Adipose tissue (tissue), 3 donors: ENCODE measurements around the gene PRKAG2. TPM values are rescaled to one million over a fixed set of nuclear protein-coding genes. Genes with fewer than 3 reads are reported as not detected.
"Not testable (repeated sequence)": the region's sequence is repeated elsewhere in the genome, so short reads cannot be mapped to it uniquely, and the experiment has no call there.

Source experiments
- H3K27ac ChIP-seq: one replicate; pipeline ENCODE4 v1.5.1; 2013; ENCODE audit warnings: low read depth, low read length
- whole genome bisulfite sequencing, 3 donors: extraction: QIAGEN DNeasy Blood & Tissue Kit; methylation state at CpG; one replicate each; pipeline ENCODE4 v1.1.7; 2013; 5-methylcytosine and 5-hydroxymethylcytosine counted together
- polyA plus RNA-seq, 3 donors: library from polyadenylated mRNA; stranded (reverse); fragments of 200-250 nt; gene quantifications; one replicate each; pipeline ENCODE4 v1.2.3, GENCODE V29; 2013
- donor health status: healthy with polysubstance abuse.
- donor health status: Bipolar disorder and iron deficiency.
- donor health status: healthy.

The PRKAG2 gene
- polyA plus RNA-seq, result 10 to 100 TPM in 2 of 3 donors, 1 to 10 TPM in 1; 8.1 to 23.1 (median 22.2) TPM

DNA sequence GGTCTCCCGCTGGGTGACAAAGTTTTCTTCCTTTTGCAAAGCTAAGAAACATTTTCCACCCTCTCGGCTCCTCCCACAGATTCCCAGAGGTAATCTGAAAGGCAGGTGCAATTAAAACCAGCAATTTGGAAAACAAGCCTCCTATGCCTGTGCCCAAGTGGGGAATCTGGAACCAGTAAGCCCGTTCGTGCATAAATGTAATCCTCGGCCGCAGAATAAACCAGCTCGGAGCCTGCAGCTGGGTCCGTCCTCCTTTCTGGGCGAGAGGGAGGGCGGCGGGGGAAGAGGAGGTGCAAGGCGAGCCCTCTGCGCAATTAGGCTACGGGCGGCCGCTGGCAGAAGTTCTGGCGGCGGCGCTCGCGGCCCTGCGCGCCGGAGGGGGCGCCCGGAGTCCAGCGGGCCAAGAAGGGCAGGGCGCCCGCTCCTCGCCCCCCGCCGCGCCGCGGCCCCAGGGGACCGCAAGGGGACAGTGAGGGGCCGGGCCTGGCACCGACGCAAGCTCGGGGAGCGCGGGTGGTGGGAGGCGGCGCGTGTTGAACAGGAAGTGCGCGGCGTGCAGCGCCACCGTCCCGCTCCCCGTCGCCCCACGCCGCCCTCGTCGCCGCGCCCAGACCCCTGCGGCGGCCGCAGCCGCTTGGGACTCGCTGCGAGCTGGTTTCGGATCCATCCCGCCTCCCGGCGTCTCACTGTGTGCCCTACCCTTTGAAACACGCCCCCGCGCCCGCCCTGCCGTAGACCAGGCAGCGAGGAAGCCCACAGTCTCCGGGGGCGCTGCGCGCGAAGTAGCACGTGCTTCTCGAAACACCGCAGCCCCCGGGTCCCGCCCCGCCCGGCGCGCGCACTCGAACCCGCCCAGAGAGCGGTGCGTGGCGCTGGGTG is at the start of gene PRKAG2:
PRKAG2 (minus strand) TSS at position 217 of the 879 bp plus-strand sequence. CDS start 495 bp downstream, outside the sequence.
- WGBS, 3 donors, result 0 to 1% (median 1%) methylated on average over 60 to 95 of the region's 95 CpGs
- peak within 1 kb of the TSS; percentile 17 for H3K27ac ChIP-seq

DNA sequence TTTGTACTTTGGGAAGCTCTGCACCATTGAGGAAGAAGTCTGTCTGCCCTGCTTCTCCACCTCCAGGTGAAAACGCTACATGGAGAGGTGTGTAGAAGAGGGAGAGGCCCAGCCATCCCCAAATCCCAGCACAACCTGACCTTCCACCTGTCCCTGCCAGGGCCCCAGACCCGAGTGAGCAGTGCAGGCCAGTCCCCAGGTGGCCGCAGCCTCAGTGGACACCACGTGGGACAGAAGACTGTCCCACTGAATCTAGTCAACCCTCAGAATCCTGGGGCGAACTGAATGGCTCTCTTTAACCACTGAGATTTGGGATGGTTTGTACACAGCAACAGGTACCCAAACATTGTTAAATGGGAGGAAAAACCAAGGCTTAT is 49.4 kb upstream of the PRKAG2 start:
- 88 to 93% (median 92%) methylated on average over 5 of the region's 5 CpGs for WGBS, 3 donors

DNA sequence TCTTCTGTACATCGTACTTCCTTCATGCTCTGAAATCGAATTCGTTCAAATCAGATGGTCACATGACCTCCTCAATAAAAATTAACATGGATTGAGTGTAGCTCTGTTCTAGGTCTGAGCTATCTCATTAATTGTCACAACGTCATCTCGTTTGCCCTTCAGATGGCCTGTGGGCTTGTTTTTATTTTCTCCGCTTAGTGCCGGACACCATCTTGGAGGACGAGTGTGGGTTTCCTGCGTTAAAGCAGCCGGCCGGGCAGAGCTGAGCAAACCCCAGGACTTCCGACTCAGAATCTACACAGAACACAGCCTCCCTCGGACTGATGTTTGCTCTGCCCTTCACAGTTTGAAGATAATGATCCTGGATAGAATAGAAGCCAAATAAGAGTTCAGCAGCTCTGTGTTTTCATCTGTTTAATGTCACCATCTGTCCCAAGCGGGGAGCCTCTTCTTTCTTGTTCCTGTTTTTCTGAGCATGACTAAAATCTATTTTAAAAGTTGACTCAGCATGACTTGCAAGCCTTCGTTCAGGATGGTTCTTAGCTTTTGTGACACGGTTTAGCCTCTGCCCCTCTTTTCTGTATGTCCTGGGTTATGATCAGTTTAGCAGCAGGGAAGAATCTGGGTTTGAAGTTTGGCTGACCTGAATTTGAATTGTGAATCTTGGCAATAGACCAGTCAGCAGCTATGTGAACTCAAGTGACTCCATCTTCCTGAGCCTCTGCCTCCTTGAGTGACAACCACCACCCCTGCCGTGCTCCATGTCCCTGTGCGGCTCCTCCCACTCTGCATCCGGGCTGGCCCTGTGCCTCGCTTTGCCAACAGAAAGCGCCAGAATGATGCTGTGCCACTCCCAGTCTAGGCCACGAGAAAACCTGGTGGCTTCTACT is 48.8 kb upstream of the PRKAG2 start:
- H3K27ac ChIP-seq, result no peak overlapping the region
- WGBS, 3 donors, result 47 to 52% (median 50%) methylated on average over 22 of the region's 22 CpGs

More for the DNA sequence above, 49.4 kb upstream of the PRKAG2 start:
- H3K27ac ChIP-seq, result no peak overlapping the region

DNA sequence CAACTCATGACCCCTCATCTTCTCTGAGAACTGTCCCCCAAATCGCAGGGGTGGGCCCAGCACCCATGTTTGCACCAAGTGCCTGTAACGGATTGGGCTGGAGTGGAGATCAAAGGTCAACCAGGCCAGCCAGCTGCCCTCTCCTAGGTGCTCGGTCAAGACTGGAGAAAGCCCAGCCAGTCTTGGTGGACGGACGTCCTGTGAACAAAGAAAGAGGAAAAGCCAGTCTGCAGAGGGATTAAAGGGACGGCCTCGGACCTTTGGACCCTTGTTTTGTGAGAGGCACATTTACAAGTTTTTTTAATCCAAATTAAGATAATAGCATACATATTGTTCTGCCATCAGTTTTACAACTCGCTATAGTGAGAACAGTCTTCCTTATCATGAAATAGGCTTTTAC is 47.6 kb upstream of the PRKAG2 start:
- H3K27ac ChIP-seq, result no peak overlapping the region
- 58 to 92% (median 90%) methylated on average over 8 of the region's 8 CpGs for WGBS, 3 donors

DNA sequence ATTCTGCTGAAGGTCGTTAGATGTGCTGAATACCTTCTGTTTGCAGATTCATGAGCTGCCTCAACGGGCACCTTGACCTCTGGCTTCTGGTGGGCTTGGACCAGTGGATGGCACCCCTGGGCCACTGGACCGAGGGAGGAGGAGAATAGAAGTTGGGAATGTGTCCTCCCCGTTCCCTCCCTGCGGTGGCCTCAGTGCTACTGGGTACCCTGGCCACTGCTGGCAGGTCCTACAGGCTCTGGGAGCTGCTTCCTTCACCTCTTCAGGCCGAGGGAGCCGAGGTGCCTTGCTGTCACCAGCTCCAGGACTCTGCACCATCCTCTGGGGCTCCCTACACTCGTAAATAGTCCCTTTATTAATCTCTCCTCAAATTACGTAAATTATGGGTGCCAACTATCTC is 47.1 kb upstream of the PRKAG2 start:
- 93% methylated on average over 9 of the region's 9 CpGs for WGBS, 3 donors
- no peak overlapping the region for H3K27ac ChIP-seq

DNA sequence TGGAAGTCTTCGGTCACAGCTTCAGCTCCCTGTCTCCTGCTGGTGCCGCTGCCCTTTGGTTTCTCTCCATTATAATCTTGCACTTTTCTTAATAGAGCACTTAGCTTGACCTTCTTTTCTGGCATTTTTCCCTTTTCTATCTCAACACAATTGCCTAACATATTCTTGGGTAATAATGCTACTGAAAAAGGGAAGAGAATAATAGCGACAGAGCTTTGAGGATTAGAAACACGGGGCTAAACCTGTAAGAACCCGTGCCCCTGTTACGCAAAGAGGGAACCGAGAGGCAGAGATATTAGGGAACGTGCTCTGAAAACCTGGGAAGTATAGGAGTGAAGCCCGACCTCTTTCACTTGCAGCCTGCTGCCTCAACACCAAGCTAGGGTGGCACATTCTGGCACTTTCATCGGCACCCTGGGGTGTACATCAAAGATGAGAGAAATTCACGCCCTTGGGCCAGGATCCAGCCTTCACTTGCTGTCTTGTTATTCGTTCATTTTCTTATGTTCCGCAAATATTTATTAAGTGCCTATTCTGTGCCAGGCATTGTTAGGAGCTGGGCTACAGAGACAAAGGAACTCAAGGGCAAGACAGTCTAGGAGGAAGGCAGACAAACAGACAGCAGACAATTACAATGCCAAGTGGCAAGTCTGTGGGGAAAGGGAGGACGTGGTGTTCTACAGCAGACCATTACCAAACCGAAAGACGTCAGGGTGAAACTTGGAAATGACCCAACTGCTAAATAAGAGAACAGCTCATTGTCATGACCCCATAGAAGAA is 46.4 kb upstream of the PRKAG2 start:
- H3K27ac ChIP-seq, result no peak overlapping the region
- WGBS, 3 donors, result 42 to 61% (median 42%) methylated on average over 16 of the region's 16 CpGs

DNA sequence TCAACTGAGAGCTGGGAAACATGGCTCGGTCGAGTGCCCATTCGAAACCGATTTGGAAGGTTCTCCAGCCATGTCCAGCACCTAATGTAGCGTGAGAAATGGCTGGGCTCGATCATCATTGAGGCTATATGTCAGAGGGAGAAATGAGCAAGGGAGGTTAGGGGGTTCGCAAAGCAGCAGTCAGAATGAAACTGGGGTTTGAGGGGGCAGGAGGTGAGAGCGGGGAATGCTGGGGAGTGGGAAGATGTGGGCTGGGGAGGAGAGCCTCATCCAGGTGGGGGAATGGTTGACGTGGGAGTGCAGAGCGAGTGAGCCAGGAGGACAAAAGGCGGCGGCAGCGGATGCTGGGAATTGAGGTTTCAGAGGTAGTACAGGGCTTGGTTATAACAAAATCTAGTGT is 44.5 kb upstream of the PRKAG2 start:
- 95 to 97% (median 95%) methylated on average over 13 of the region's 13 CpGs for WGBS, 3 donors
- no peak overlapping the region for H3K27ac ChIP-seq

DNA sequence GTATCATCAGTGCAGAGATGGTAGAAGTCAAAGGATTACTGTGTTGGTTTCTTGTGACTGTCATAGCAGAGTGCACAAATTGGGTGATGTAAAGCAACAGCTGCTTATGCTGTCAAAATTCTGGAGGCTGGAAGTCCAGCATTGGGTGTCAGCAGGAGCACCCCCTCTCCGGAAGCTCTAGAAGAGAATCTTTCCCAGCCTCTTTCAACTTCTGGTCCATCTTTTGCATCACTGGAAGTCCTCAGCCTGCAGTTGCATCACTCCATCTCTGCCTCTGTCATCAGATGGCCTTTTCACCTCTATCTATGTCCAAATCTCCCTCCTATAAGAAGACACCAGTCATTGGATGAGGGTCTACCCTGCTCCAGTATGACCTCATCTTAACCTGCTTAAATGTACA is 43.6 kb upstream of the PRKAG2 start:
- H3K27ac ChIP-seq, result no peak overlapping the region
- 81 to 94% (median 89%) methylated on average over 1 of the region's 1 CpG for WGBS, 3 donors

DNA sequence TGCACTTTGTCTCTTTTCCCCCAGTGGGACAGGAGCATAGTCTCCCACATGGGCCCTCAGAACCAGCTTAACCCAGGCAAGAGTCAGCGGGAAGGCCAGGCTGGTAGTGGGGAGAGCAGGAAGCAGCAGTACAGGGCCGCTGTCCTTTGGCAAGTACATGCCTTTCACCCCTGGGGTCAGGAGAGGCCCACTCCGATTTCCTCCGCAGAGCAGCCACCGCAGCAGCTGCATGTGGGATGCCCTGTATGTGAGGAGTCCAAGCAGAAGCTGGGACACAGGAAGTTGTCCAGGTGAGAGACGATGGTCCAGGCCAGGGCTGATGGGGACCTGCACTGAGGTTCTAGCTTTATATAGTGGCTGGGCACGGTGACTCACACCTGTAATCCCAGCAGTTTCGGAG is 42.7 kb upstream of the PRKAG2 start:
- WGBS, 3 donors, result 87 to 93% (median 90%) methylated on average over 8 of the region's 8 CpGs
- H3K27ac ChIP-seq, result no peak overlapping the region

DNA sequence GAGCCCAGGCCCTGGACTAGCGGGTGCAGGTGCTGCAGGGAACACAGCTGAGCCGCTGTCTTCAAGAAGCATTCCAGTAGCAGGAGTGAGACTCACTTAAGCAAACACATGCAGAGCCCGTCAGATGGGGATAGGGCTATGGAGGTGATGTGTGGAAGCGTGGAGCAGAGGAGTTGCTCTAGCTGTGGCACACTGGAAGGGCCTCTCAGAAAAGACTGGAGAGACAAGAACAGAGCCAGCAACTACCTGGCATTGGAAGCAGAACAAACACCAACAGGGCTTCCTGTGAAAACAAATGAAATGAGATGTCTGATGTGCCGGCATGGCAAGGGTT is 41.6 kb upstream of the PRKAG2 start:
- no peak overlapping the region for H3K27ac ChIP-seq
- 37 to 91% (median 83%) methylated on average over 5 of the region's 5 CpGs for WGBS, 3 donors

DNA sequence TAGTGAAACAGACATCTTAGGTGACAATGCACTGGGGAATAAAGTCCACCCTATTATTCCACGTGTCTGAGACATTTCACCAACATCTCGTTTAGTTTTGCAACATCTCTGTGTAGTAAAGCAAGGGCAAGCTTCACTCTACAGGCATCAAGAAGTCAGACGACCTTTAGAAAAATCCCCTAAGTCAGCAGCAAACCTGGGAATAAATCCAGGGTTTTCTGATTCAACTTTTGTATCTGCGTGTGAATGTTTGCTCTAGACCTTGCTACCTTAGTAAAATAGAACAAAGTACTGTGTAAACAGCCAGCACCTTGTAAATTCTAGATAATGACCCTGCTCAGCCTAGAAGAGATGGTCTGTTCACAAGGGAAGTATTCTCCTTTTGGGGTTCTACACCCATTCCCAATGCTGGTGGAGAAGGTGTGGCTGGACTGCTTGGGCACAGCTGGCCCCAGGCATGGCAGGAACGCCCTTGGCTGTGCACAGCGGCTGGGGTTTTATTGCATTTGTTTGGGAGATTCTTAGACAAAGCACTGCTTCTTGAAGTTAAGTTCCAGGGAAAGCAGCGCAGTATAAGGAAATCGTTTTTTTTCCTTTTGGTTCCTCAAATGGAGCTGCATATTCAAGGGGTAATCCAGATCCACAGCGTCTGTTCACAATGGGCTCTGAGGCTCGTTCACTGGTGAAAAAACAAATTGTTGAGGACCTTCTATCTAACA is 41.0 kb upstream of the PRKAG2 start:
- WGBS, 3 donors, result 30 to 42% (median 40%) methylated on average over 10 of the region's 10 CpGs
- no peak overlapping the region for H3K27ac ChIP-seq

DNA sequence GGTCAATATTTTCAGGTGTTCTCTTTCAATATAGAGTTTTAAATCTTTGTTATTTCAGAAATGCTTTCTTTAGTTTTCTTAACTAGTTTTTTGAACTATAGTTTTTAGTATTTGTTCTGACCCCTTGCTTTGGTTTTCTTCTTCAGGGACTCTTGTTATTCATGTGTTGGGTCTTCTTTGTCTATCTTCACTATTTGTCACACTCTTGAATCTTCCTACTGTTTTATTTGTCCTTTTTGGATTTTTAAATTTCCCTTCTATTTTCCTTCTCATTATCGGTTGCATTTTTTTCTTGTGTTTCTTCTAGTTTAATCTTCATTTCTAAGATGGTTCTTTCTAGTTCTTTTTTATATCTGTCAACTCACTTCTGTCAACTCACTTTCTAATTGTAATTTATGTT is 37.1 kb upstream of the PRKAG2 start:
- WGBS, 3 donors, result 93 to 100% (median 100%) methylated on average over 1 of the region's 1 CpG
- no peak overlapping the region for H3K27ac ChIP-seq

DNA sequence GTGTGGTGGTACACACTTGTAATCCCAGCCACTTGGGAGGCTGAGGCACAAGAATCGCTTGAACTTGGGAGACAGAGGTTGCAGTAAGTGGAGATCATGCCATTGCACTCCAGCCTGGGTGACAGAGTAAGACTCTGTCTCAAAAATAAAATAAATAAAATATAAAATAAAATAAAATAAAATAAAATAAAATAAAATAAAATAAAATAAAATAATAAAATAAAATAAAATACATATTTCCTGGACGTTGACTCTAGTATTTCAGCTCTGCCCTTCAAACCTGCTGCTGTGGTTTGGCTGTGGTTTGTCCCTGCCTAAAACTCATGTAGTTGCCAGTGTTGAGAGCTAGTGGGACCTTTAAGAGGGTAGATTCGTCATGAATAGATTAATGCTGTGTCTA is 33.7 kb upstream of the PRKAG2 start:
- 88 to 91% (median 89%) methylated on average over 3 of the region's 3 CpGs for WGBS, 3 donors

DNA sequence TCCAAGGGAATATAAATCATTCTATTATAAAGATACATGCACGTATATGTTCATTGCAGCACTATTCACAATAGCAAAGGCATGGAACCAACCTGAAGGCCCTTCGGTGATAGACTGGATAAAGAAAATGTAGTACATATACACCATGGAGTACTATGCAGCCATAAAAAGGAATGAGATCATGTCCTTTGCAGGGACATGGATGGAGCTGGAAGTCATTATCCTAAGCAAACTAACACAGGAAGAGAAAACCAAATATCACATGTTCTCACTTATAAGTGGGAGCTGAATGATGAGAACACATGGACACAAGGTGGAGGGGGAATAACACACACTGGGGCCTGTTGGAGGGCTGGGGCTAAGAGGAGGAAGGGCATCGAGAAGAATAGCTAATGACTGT is 30.2 kb upstream of the PRKAG2 start:
- 60 to 97% (median 73%) methylated on average over 3 of the region's 3 CpGs for WGBS, 3 donors

More for the DNA sequence above, 33.7 kb upstream of the PRKAG2 start:
- not testable (repeated sequence) for H3K27ac ChIP-seq

DNA sequence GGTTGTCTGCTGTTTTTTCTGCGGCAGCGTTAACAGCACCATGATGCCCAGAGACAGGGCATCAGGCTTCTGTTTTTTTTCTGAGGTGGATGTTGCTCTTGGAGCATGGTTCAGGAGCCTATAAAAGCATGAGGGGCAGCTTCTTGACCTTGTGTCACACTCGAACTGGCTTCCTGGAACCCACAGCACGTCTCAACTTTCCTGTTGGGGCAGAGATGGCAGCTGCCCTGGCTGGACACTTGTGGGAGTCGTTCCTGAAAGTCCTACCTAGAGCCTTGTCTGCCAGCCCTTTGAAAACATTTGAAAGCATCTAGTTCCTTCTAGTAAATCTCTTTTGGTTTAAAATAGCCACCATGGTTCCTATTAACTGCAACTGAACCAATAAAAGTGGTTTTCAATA is 28.9 kb upstream of the PRKAG2 start:
- WGBS, 3 donors, result 38 to 56% (median 48%) methylated on average over 5 of the region's 5 CpGs
- no peak overlapping the region for H3K27ac ChIP-seq

More for the DNA sequence above, 30.2 kb upstream of the PRKAG2 start:
- H3K27ac ChIP-seq, result not testable (repeated sequence)

DNA sequence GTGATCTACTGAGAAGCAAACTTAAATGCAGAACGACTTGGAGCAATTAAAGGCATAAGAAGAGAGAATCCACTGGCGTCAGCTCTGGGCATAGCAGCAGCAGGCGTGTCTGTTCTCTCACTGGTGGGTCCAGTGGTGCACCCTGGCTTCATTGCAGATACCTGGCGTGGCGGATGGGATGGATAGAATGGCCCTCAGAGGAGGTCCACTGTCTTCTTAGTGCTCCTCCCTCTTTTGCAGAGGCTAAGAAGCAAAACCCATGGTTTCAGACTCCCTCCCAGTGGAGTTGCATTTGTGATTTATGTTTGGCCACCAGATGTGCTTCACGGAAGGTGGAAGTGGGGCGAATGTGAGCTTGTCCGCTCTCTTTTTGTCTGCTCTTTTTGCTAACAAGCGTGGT is 28.4 kb upstream of the PRKAG2 start:
- H3K27ac ChIP-seq, result no peak overlapping the region
- WGBS, 3 donors, result 58 to 79% (median 61%) methylated on average over 9 of the region's 9 CpGs

DNA sequence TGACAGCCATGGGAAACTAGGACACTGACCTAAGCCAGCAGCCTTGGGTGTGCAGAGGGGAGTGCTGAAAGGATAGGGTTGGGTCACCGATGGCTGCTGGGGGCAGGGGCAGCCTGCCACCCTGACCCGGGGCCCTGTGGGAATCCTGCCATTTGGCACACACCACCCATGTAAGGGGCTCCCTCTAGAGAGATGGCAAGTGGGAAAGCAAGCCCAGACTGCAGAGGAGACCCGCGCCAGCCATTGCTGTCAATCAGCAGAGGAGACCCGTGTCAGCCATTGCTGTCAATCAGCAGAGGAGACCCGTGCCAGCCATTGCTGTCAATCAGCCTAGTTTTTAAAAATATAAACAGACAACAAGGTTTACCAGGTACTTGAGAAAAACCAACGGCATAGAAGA is 27.4 kb upstream of the PRKAG2 start:
- no peak overlapping the region for H3K27ac ChIP-seq
- 84 to 90% (median 88%) methylated on average over 7 of the region's 7 CpGs for WGBS, 3 donors
